GM12878 (cell line): ENCODE measurements around the gene THRAP3. TPM values are rescaled to one million over a fixed set of nuclear protein-coding genes. Genes with fewer than 3 reads are reported as not detected.
A peak's percentile ranks its signal among the peaks of the same experiment; 100 is the strongest.

Experiments used
- ATAC-seq: fragments of 200-7000 bp; cut with Tn5 transposase; 3 replicates; pipeline ENCODE4 v1.9.1; 2020; ENCODE audit warnings: mild to moderate bottlenecking, moderate library complexity
- BruUV-seq: library from RNA; stranded (reverse); fragments of 400-500 nt; replicated peaks from 2 replicates; lab custom pipeline; 2021; lab: Mats Ljungman, UMichigan
- CTCF ChIA-PET: fragments of 300-600 bp; sonication (Branson Sonifier 250); formaldehyde crosslinking; extraction: SDS; loops from one replicate; lab custom pipeline; 2021; ENCODE audit warnings: inconsistent platforms; lab: Yijun Ruan, JAX
- POLR2A ChIA-PET: fragments of 350-600 bp; formaldehyde crosslinking; extraction: SDS; loops from one replicate; lab custom pipeline; 2021; ENCODE audit warnings: inconsistent platforms; lab: Charles Lee
- RAD21 ChIA-PET: fragments of 300-600 bp; sonication (Branson Sonifier 250); formaldehyde crosslinking; loops from one replicate; lab custom pipeline; 2023; ENCODE audit warnings: antibody characterized with exemption; ENCODE audit not compliant: unreplicated experiment; lab: Charles Lee
- SMC1A ChIA-PET: fragments of 300-600 bp; sonication (Branson Sonifier 250); formaldehyde crosslinking; loops from one replicate; lab custom pipeline; 2023; ENCODE audit not compliant: unreplicated experiment, uncharacterized antibody; lab: Charles Lee
- DNase-seq: peaks from one replicate; pipeline ENCODE4 v3.0.0-alpha.2; 2011; ENCODE audit warnings: low read depth, low spot score
- FAIRE-seq: peaks from 3 replicates; lab custom pipeline; 2011; peaks lifted over from hg19 to GRCh38; lab: Jason Lieb, UNC
- H2AFZ ChIP-seq: 2 replicates; pipeline ENCODE4 v1.6.0; 2011; ENCODE audit warnings: low read depth, low read length, control low read depth; ENCODE audit not compliant: control insufficient read depth
- H3K27ac ChIP-seq: 2 replicates; pipeline ENCODE4 v1.5.1; 2011; ENCODE audit warnings: control low read depth; ENCODE audit not compliant: control insufficient read depth, insufficient read depth
- H3K27me3 ChIP-seq, 2 experiments: replicated peaks in 1 of 2; 2 replicates each; pipeline versions ENCODE4 v1.6.0 to v1.6.1; 2011; ENCODE audit warnings: low read length in 1 of 2; ENCODE audit not compliant: control insufficient read depth in 2 of 2, insufficient read depth in 2 of 2
- H3K36me3 ChIP-seq, 2 experiments: 2 replicates each; pipeline ENCODE4 v1.5.1; 2011; ENCODE audit warnings: low read length in 1 of 2; ENCODE audit not compliant: control insufficient read depth in 2 of 2, insufficient read depth in 2 of 2
- H3K4me1 ChIP-seq: 2 replicates; pipeline ENCODE4 v1.6.1; 2011; ENCODE audit warnings: mild to moderate bottlenecking, low read length, moderate library complexity, mixed read lengths; ENCODE audit not compliant: control insufficient read depth, insufficient read depth
- H3K4me2 ChIP-seq: 2 replicates; pipeline ENCODE4 v1.6.0; 2011; ENCODE audit warnings: control low read depth; ENCODE audit not compliant: control insufficient read depth, insufficient read depth
- H3K4me3 ChIP-seq: fragments of 200-600 bp; sonication (generic); 2 replicates; pipeline ENCODE4 v1.5.1; 2016
- H3K79me2 ChIP-seq: 2 replicates; pipeline ENCODE4 v1.6.0; 2011; ENCODE audit warnings: low read length; ENCODE audit not compliant: control insufficient read depth, insufficient read depth
- H3K9ac ChIP-seq: 2 replicates; pipeline ENCODE4 v1.8.0; 2011; ENCODE audit warnings: low read length, control low read depth, mixed read lengths; ENCODE audit not compliant: control insufficient read depth, insufficient read depth
- H3K9me3 ChIP-seq: replicated peaks from 3 replicates; pipeline ENCODE4 v1.5.1; 2011; ENCODE audit warnings: mild to moderate bottlenecking, low read length; ENCODE audit not compliant: control insufficient read depth, insufficient read depth
- H4K20me1 ChIP-seq: 2 replicates; pipeline ENCODE4 v1.6.0; 2011; ENCODE audit not compliant: control insufficient read depth, insufficient read depth
- ATF7 ChIP-seq: fragments of 450-650 bp; IDR thresholded peaks from 2 replicates; pipeline ENCODE4 v1.6.1; 2016; ENCODE audit warnings: low read depth, mild to moderate bottlenecking
- BACH1 ChIP-seq: fragments of 450-650 bp; IDR thresholded peaks from 2 replicates; pipeline ENCODE4 v1.6.1; 2017; ENCODE audit warnings: mild to moderate bottlenecking, borderline replicate concordance
- BCL11A ChIP-seq: IDR thresholded peaks from 2 replicates; pipeline ENCODE4 v1.6.1; 2011; ENCODE audit warnings: low read depth, low read length
- E4F1 ChIP-seq: fragments of 450-650 bp; IDR thresholded peaks from 2 replicates; pipeline ENCODE4 v1.6.1; 2018; ENCODE audit warnings: borderline replicate concordance, mild to moderate bottlenecking; ENCODE audit not compliant: partially characterized antibody
- EGR1 ChIP-seq, 2 experiments: IDR thresholded peaks; 1 replicate in 1 of 2; 2 replicates in 1 of 2; pipeline ENCODE4 v1.6.1; 2011 to 2012; ENCODE audit warnings: low read depth in 2 of 2, low read length in 2 of 2, borderline replicate concordance in 1 of 2, mild to moderate bottlenecking in 1 of 2, moderate library complexity in 1 of 2
- IRF5 ChIP-seq: fragments of 450-650 bp; IDR thresholded peaks from 2 replicates; pipeline ENCODE4 v1.6.1; 2017; ENCODE audit warnings: borderline replicate concordance
- MAX ChIP-seq: IDR thresholded peaks from 2 replicates; pipeline ENCODE4 v1.6.1; 2012; ENCODE audit warnings: low read depth, low read length, improper control_type of control experiment
- MEF2A ChIP-seq: IDR thresholded peaks from 2 replicates; pipeline ENCODE4 v1.6.1; 2011; ENCODE audit warnings: low read depth, mild to moderate bottlenecking, low read length, moderate library complexity; ENCODE audit not compliant: insufficient read depth
- MXI1 ChIP-seq: fragments of 150-350 bp; IDR thresholded peaks from 2 replicates; pipeline ENCODE4 v1.6.1; 2011; ENCODE audit warnings: low read depth, mild to moderate bottlenecking, inconsistent platforms, low read length, improper control_type of control experiment
- NR2C1 ChIP-seq: fragments of 450-650 bp; IDR thresholded peaks from 2 replicates; pipeline ENCODE4 v1.6.1; 2017; ENCODE audit warnings: antibody characterized with exemption, mild to moderate bottlenecking, moderate library complexity
- PAX5 ChIP-seq: IDR thresholded peaks from 2 replicates; pipeline ENCODE4 v1.6.1; 2011; ENCODE audit warnings: low read depth, low read length, borderline replicate concordance
- POLR2AphosphoS5 ChIP-seq: IDR thresholded peaks from 2 replicates; pipeline ENCODE4 v1.6.1; 2011; ENCODE audit warnings: mild to moderate bottlenecking, low read length, inconsistent platforms
- SMAD1 ChIP-seq: fragments of 450-650 bp; IDR thresholded peaks from 2 replicates; pipeline ENCODE4 v1.6.1; 2018; ENCODE audit warnings: mild to moderate bottlenecking, low read depth; ENCODE audit not compliant: partially characterized antibody
- SMARCA5 ChIP-seq: fragments of 450-650 bp; IDR thresholded peaks from 2 replicates; pipeline ENCODE4 v1.6.1; 2017; ENCODE audit warnings: mild to moderate bottlenecking
- ZNF24 ChIP-seq: fragments of 450-650 bp; IDR thresholded peaks from 2 replicates; pipeline ENCODE4 v1.6.1; 2017; ENCODE audit warnings: antibody characterized with exemption, mild to moderate bottlenecking
- WGBS: methylation state at CpG from one replicate; pipeline ENCODE4 v1.1.6; 2016; ENCODE audit warnings: low lambda C conversion rate; ENCODE audit not compliant: insufficient replicate concordance, insufficient coverage; ENCODE audit errors: missing lambda C conversion rate; 5-methylcytosine and 5-hydroxymethylcytosine counted together
- in situ Hi-C: fragments of 300-500 bp; cut with MboI; formaldehyde crosslinking; loops from 9 replicates; pipeline ENCODE4 v1.14.3; 2018; ENCODE audit warnings: mixed read lengths
- intact Hi-C: fragments of 100-400 bp; cut with micrococcal nuclease; formaldehyde crosslinking; loops from one replicate; pipeline ENCODE4 v1.14.2; 2022; ENCODE audit not compliant: unreplicated experiment
- polyA plus RNA-seq, 11 experiments: library from polyadenylated mRNA; depleted of rRNA in 4 of 11; unstranded in 6 of 11; stranded (reverse) in 5 of 11; fragments of >200 nt; fragmentation: Nextera tagmentation in 4 of 11; fragmentation: Illumina TruSeq in 1 of 11; extraction: Ambion mirVana in 4 of 11; extraction: Trizol in 1 of 11; gene quantifications; 1 replicate in 1 of 11; 2 replicates in 10 of 11; pipeline versions ENCODE4 v1.2.1 to v1.2.3, GENCODE V29; 2011 to 2016; ENCODE audit warnings: inconsistent platforms in 2 of 11, missing spikeins in 2 of 11, low read depth in 1 of 11
- total RNA-seq, 4 experiments: library from RNA; depleted of rRNA in 3 of 4; stranded (reverse); fragments of >200 nt in 3 of 4; fragmentation: Illumina TruSeq in 1 of 4; extraction: Trizol in 1 of 4; gene quantifications; 2 replicates each; pipeline versions ENCODE4 v1.2.1 to v1.2.3, GENCODE V29; 2013 to 2021

THRAP3 gene
- total and polyA plus RNA-seq, 10 of the 15 experiments (the other 5 are each of a cell fraction or from before 2014, with no cell fraction given) = 76.3 to 173 (median 136) TPM

GRCh38 chr1:36305915-36306209 is 81.6 kb downstream of the THRAP3 start:
- POLR2A ChIA-PET = interaction anchor here (1.1 to 2.0 kb wide), 5 partner anchors 8 to 156 kb away, joined by 3 to 9 read pairs (median 4); partner anchors contain the start of genes EVA1B, STK40, THRAP3 and TRAPPC3
- RAD21 ChIA-PET = interaction anchor here (0.8 to 1.9 kb wide), 4 partner anchors 18 to 156 kb away, joined by 3 to 15 read pairs (median 4); partner anchors contain the start of genes EVA1B and TRAPPC3
- no peak for ATAC-seq
- H3K4me3 ChIP-seq = peak overlapping the region; percentile 95; the same call in 1 of the 2 replicates
- H3K27ac ChIP-seq = no peak overlapping the region
- SMC1A ChIA-PET = interaction anchor here (0.8 to 1.6 kb wide), 3 partner anchors 20 to 156 kb away, joined by 3 to 12 read pairs (median 4); partner anchors contain the start of gene TRAPPC3
- BruUV-seq = no TSS peak
- H3K9me3 ChIP-seq = no peaks in the 10 kb centered on the region
- H3K4me1 ChIP-seq = peaks cover 27% of the 10 kb centered on the region
- 89% methylated on average over 7 of the region's 7 CpGs for WGBS
- intact Hi-C loops = no loop called here
- CTCF ChIA-PET = interaction anchor here (1.0 to 4.0 kb wide), 10 partner anchors 18 to 156 kb away, joined by 3 to 24 read pairs (median 6); partner anchors contain the start of genes EVA1B and TRAPPC3
- H3K4me2 ChIP-seq = peak overlapping the region; percentile 95
- H3K79me2 ChIP-seq = peaks cover 9% of the 10 kb centered on the region
- H2AFZ ChIP-seq = no peak overlapping the region
- peaks cover 19 to 26% of the 10 kb centered on the region in 2 experiments for H3K36me3 ChIP-seq
- H3K9ac ChIP-seq = no peak overlapping the region
- no peak for FAIRE-seq
- TF ChIP-seq E4F1 = no peak
- no peak for TF ChIP-seq ZNF24
- TF ChIP-seq SMARCA5 = no peak
- TF ChIP-seq NR2C1 = no peak
- no peak for TF ChIP-seq MEF2A
- TF ChIP-seq MXI1 = no peak
- TF ChIP-seq BCL11A = no peak
- no peak for TF ChIP-seq BACH1
- no peak for TF ChIP-seq MAX
- TF ChIP-seq POLR2AphosphoS5 = no peak
- no peak for TF ChIP-seq PAX5
- TF ChIP-seq SMAD1 = no peak
- TF ChIP-seq EGR1 (IDR thresholded peaks at IDR 0.05; ENCODE audit: borderline replicate concordance in 1 of 2, low read depth in 2 of 2, low read length in 2 of 2) = no peak
- no peak for TF ChIP-seq IRF5
- no peak for TF ChIP-seq ATF7
- in situ Hi-C loops = no loop called here
- no peaks in the 10 kb centered on the region for H3K27me3 ChIP-seq
- no peak for DNase-seq
- H4K20me1 ChIP-seq = no peaks in the 10 kb centered on the region
